Thyroid gland (tissue), 4 donors: ENCODE results near the gene MAPK8. TPM values are rescaled to one million over a fixed set of nuclear protein-coding genes. Genes with fewer than 3 reads are reported as not detected.

ENCODE experiments used
- DNase-seq, 2 donors: peaks; one replicate each; pipeline ENCODE4 v3.0.0-alpha.2; 2019
- H3K27ac ChIP-seq, 3 donors: fragments of 200-600 bp; sonication (generic); 1 replicate in 2 of 3; 2 replicates in 1 of 3; pipeline ENCODE4 v1.5.1; 2016 to 2019; ENCODE audit warnings: mild to moderate bottlenecking in 1 of 3, moderate library complexity in 1 of 3
- H3K27me3 ChIP-seq: fragments of 200-600 bp; sonication (generic); one replicate; pipeline ENCODE4 v1.5.1; 2019
- H3K36me3 ChIP-seq, 2 donors: fragments of 200-600 bp; sonication (generic); one replicate each; pipeline ENCODE4 v1.5.1; 2016 to 2019
- H3K4me1 ChIP-seq, 2 donors: fragments of 200-600 bp; sonication (generic); one replicate each; pipeline ENCODE4 v1.5.1; 2017 to 2019
- H3K4me3 ChIP-seq, 3 donors: fragments of 200-600 bp; sonication (generic); replicated peaks in 1 of 3; 1 replicate in 2 of 3; 2 replicates in 1 of 3; pipeline ENCODE4 v1.5.1; 2016; ENCODE audit warnings: mild to moderate bottlenecking in 1 of 3
- H3K9me3 ChIP-seq: fragments of 200-600 bp; sonication (generic); one replicate; pipeline ENCODE4 v1.5.1; 2017
- POLR2A ChIP-seq, 2 donors: fragments of 450-650 bp; IDR thresholded peaks; one replicate each; pipeline ENCODE4 v1.6.1; 2017; ENCODE audit warnings: antibody characterized with exemption in 2 of 2, mild to moderate bottlenecking in 2 of 2, moderate library complexity in 1 of 2
- WGBS, 2 donors: methylation state at CpG; one replicate each; pipeline ENCODE4 v1.1.5; 2017; 5-methylcytosine and 5-hydroxymethylcytosine counted together
- intact Hi-C: fragments of 100-400 bp; cut with DNase I; formaldehyde crosslinking; loops from one replicate; pipeline ENCODE4 v1.15.1; 2023
- total RNA-seq, 4 donors: library from RNA; depleted of rRNA; stranded (reverse); fragments of >200 nt; gene quantifications; one replicate each; pipeline ENCODE4 v1.2.3, GENCODE V29; 2016
- TF ChIP-seq, protein P1 (sequence below), 6 experiments: fragments of 200-600 bp in 3 of 6; fragments of 450-650 bp in 3 of 6; sonication (generic) in 3 of 6; IDR thresholded peaks; one replicate each; pipeline ENCODE4 v1.5.1; 2016 to 2019; ENCODE audit warnings: antibody characterized with exemption in 6 of 6, mild to moderate bottlenecking in 2 of 6, inconsistent platforms in 1 of 6, moderate library complexity in 1 of 6

MAPK8 gene
- total RNA-seq, 4 donors from 2014 or later: 76.2 to 165 (median 99.0) TPM

DNA sequence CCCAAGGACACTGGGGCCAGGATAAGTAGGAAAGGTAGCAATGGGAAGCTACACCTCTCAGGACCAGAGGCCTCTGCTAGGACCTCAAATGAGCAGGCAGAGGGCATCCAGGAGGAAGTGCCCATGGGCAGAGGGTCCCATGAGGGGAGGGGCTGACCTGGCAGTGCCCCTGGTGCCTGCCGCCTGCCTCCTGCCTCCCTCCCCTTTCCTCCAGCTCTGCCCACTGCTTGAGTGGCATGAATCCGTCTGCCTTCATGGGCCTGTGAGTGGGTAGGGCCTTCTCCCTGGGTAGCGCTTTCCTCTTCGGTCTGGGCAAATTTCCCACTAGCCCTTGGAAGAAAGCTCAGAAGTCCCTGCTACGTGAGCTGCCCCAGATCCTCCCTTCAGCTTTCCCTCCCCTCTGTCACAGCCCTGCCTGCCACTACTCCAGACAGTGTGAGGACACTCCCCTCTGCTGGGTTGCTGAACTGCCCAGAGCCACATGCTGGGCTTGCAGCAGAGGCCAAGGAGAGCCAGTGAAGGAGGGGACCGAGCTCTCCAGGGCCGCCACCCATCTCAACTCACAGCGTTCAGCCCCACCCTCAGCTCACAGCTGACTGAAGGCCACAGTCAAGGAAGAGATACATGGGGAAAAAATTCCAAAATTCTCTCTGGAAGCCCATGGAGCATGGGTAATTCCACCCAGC lies 157.0 kb downstream of the MAPK8 start:
- 6 to 16% methylated on average over 3 to 7 of the region's 8 CpGs for WGBS, 2 donors
- Histone ChIP-seq H3K27ac (peak overlapping the region; percentile 78 to 88 (median 82)), H3K36me3 (no peaks in the 10 kb centered on the region), H3K4me1 (peaks cover 31 to 41% of the 10 kb centered on the region in 2 donors), H3K27me3 (no peaks in the 10 kb centered on the region), H3K4me3 (no peak overlapping the region), H3K9me3 (no peaks in the 10 kb centered on the region)
- intact Hi-C loops: no loop called here
- TF ChIP-seq, protein P1, sequence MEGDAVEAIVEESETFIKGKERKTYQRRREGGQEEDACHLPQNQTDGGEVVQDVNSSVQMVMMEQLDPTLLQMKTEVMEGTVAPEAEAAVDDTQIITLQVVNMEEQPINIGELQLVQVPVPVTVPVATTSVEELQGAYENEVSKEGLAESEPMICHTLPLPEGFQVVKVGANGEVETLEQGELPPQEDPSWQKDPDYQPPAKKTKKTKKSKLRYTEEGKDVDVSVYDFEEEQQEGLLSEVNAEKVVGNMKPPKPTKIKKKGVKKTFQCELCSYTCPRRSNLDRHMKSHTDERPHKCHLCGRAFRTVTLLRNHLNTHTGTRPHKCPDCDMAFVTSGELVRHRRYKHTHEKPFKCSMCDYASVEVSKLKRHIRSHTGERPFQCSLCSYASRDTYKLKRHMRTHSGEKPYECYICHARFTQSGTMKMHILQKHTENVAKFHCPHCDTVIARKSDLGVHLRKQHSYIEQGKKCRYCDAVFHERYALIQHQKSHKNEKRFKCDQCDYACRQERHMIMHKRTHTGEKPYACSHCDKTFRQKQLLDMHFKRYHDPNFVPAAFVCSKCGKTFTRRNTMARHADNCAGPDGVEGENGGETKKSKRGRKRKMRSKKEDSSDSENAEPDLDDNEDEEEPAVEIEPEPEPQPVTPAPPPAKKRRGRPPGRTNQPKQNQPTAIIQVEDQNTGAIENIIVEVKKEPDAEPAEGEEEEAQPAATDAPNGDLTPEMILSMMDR (IDR thresholded peaks at IDR 0.05): peak in 4 of 6 experiments; percentile 35 to 68 (median 51)
- peak in 1 of 2 donors; percentile 57 for TF ChIP-seq POLR2A (IDR thresholded peaks at IDR 0.05)
- peak; percentile 94 to 95 for DNase-seq

DNA sequence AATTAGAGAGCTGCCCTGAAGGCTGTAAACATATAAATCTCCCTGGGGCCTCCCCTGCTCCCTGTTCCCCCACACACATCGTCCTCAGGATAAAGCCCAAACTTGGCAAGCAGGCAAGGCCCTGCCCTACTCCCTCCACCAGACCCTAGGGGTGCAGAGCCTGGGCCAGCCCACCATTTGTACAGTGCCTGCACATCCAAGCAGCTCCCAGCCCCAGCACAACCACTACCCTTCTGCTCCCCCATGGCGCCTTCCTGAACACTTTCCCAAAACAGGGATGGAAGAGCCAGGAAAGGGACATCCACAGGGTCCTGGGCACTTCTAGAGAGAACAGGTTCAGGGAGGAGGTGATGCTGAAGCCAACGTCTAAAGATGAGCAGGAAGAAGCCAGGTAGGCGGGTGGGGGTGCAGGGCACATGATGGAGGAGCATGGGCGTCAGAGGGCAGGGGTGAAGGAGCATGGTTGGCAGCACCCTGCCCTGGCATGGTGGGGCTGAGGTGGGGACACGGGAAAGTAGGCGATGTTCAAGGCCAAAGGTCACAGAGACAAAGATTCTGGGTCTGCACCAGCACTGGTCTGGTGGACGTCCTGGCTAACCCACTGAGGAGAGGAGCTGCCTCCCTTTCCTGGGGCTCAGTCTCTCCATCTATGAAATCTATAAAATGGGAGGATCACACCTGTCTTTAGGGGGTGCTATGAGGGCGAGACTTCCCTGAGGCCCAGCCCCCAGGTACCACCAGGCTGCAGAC lies 157.8 kb downstream of the MAPK8 start:
- peak overlapping the region; percentile 78 to 88 (median 82) for H3K27ac ChIP-seq
- intact Hi-C loops: no loop called here
- 69 to 78% methylated on average over 7 to 9 of the region's 9 CpGs for WGBS, 2 donors
- no peak overlapping the region for H3K4me3 ChIP-seq
- peaks cover 31 to 41% of the 10 kb centered on the region in 2 donors for H3K4me1 ChIP-seq
- H3K27me3 ChIP-seq: no peaks in the 10 kb centered on the region
- no peak for DNase-seq
- TF ChIP-seq, protein P1 (IDR thresholded peaks at IDR 0.05): no peak
- TF ChIP-seq POLR2A (IDR thresholded peaks at IDR 0.05): no peak
- H3K36me3 ChIP-seq: no peaks in the 10 kb centered on the region
- no peaks in the 10 kb centered on the region for H3K9me3 ChIP-seq

DNA sequence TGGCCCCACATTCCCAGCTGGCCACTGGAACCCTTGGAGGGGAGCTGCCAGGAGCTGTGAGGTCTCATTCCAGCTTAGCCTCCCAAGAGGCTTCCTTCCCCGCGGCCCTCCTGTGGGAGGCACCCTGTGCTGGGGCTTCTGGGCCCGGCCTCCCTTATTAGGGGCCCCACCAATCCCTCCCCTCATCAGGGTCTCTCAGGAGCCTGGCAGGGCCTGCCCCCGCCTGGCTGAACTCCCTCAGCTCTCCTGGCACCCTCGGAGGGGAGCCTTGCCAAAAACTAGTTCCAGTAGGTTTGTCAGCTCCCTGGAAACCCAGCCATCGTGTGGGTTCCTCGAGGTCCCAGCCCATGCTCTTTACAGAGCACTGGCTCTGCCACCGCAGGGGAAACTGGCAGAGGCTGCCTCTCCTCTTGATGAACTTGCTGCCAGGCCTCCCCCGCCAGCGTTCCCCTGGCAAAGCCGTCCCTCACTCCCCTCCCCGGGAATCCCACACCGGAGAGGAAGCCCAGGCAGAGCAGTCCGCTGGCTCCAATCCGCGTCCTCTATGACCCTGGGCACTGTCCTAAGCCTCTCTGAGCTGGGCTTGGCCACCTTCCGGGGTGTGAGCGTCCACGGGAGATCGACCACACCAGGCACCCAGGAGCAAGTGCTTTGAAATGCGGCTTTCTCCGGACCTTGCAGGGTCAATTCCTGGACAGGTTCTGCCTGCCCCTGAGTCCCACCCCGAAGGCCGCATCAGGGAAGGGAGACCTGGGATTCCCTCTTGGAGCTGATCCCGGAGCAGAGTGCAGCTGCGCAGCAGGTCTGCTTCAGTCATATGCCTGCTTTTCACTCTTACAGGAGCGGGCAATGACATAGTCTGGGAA lies 158.6 kb downstream of the MAPK8 start:
- Histone ChIP-seq H3K27me3 (no peaks in the 10 kb centered on the region), H3K4me1 (peaks cover 31 to 41% of the 10 kb centered on the region in 2 donors), H3K9me3 (no peaks in the 10 kb centered on the region), H3K27ac (peak overlapping the region; percentile 82 to 93 (median 88)), H3K4me3 (no peak overlapping the region), H3K36me3 (no peaks in the 10 kb centered on the region)
- TF ChIP-seq, protein P1 (IDR thresholded peaks at IDR 0.05): no peak
- peak in 1 of 2 donors; percentile 58 for TF ChIP-seq POLR2A (IDR thresholded peaks at IDR 0.05)
- intact Hi-C loops: no loop called here
- peak; percentile 97 for DNase-seq
- WGBS, 2 donors: 29 to 36% methylated on average over 13 to 17 of the region's 27 CpGs

- Histone ChIP-seq H3K27ac (peak overlapping the region; percentile 82 to 93 (median 88)), H3K27me3 (no peaks in the 10 kb centered on the region), H3K36me3 (no peaks in the 10 kb centered on the region), H3K4me3 (no peak overlapping the region), H3K4me1 (peaks cover 31 to 41% of the 10 kb centered on the region in 2 donors), H3K9me3 (no peaks in the 10 kb centered on the region)
- 35 to 48% methylated on average over 8 to 29 of the region's 42 CpGs for WGBS, 2 donors
- DNase-seq: peak in 1 of 2 donors; percentile 35
- no peak for TF ChIP-seq POLR2A (IDR thresholded peaks at IDR 0.05)
- TF ChIP-seq, protein P1 (IDR thresholded peaks at IDR 0.05): no peak
- intact Hi-C loops: no loop called here
Measured at GRCh38 chr10:48465860-48466521, 159.5 kb downstream of the MAPK8 start.
